GM23338 (cell line): Measurements from ENCODE around the gene RAD51C. TPM values are rescaled to one million over a fixed set of nuclear protein-coding genes. Genes with fewer than 3 reads are reported as not detected.

Source experiments
- ATAC-seq: fragments of 200-7000 bp; cut with Tn5 transposase; 3 replicates; pipeline ENCODE4 v1.9.1; 2020
- DNase-seq: peaks from one replicate; pipeline ENCODE4 v3.0.0-alpha.2; 2015; ENCODE audit warnings: low spot score
- H2AFZ ChIP-seq: fragments of 200-600 bp; sonication (generic); 2 replicates; pipeline ENCODE4 v1.8.0; 2016; ENCODE audit warnings: antibody characterized with exemption, mild to moderate bottlenecking, moderate library complexity
- H3F3A ChIP-seq: fragments of 200-600 bp; sonication (generic); replicated peaks from 2 replicates; pipeline ENCODE4 v1.8.0; 2017; ENCODE audit warnings: antibody characterized with exemption, mixed run types, low read depth
- H3K27ac ChIP-seq: fragments of 200-600 bp; sonication (generic); 2 replicates; pipeline ENCODE4 v1.6.1; 2016; ENCODE audit warnings: low read depth
- H3K27me3 ChIP-seq: fragments of 200-600 bp; sonication (generic); 2 replicates; pipeline ENCODE4 v1.8.0; 2016; ENCODE audit warnings: mild to moderate bottlenecking, mixed run types, moderate library complexity; ENCODE audit not compliant: insufficient read depth
- H3K36me3 ChIP-seq: fragments of 200-600 bp; sonication (generic); 2 replicates; pipeline ENCODE4 v1.8.0; 2016; ENCODE audit warnings: mild to moderate bottlenecking; ENCODE audit not compliant: insufficient read depth
- H3K4me1 ChIP-seq: fragments of 200-600 bp; sonication (generic); 2 replicates; pipeline ENCODE4 v1.8.0; 2016; ENCODE audit warnings: mild to moderate bottlenecking, moderate library complexity; ENCODE audit not compliant: insufficient read depth
- H3K4me2 ChIP-seq: fragments of 200-600 bp; sonication (generic); 2 replicates; pipeline ENCODE4 v1.7.1; 2017; ENCODE audit warnings: mixed run types
- H3K4me3 ChIP-seq: fragments of 200-600 bp; sonication (generic); 2 replicates; pipeline ENCODE4 v1.6.1; 2016; ENCODE audit warnings: mixed run types
- H3K79me2 ChIP-seq: fragments of 200-600 bp; sonication (generic); replicated peaks from 2 replicates; pipeline ENCODE4 v1.8.0; 2017; ENCODE audit warnings: mild to moderate bottlenecking; ENCODE audit not compliant: insufficient read depth
- H3K9me2 ChIP-seq: fragments of 200-600 bp; sonication (generic); 2 replicates; pipeline ENCODE4 v1.8.0; 2017; ENCODE audit not compliant: insufficient read depth
- H4K20me1 ChIP-seq: fragments of 200-600 bp; sonication (generic); replicated peaks from 2 replicates; pipeline ENCODE4 v1.8.0; 2017; ENCODE audit warnings: mild to moderate bottlenecking; ENCODE audit not compliant: insufficient read depth
- H3K27ac Mint-ChIP-seq: 2 replicates; pipeline ENCODE4 v1.8.0; 2020; ENCODE audit warnings: inconsistent platforms, mild to moderate bottlenecking, moderate library complexity, mixed read lengths
- H3K27me3 Mint-ChIP-seq: 3 replicates; pipeline ENCODE4 v1.8.0; 2022; ENCODE audit warnings: low read depth, mild to moderate bottlenecking, moderate library complexity, mixed read lengths, inconsistent platforms; ENCODE audit not compliant: insufficient read depth, poor library complexity
- H3K36me3 Mint-ChIP-seq: 3 replicates; pipeline ENCODE4 v1.8.0; 2021; ENCODE audit warnings: low read depth, mild to moderate bottlenecking, inconsistent platforms, moderate library complexity, mixed read lengths
- H3K4me1 Mint-ChIP-seq: 3 replicates; pipeline ENCODE4 v1.8.0; 2020; ENCODE audit warnings: mild to moderate bottlenecking, inconsistent platforms, mixed read lengths
- H3K4me3 Mint-ChIP-seq: 3 replicates; pipeline ENCODE4 v1.8.0; 2021; ENCODE audit warnings: moderate library complexity, mild to moderate bottlenecking, inconsistent platforms, mixed read lengths
- H3K9me3 Mint-ChIP-seq: 3 replicates; pipeline ENCODE4 v1.8.0; 2020; ENCODE audit warnings: moderate library complexity, mild to moderate bottlenecking, inconsistent platforms, mixed read lengths
- CREB1 ChIP-seq: fragments of 250-450 bp; sonication (Bioruptor Pico); IDR thresholded peaks from 2 replicates; pipeline ENCODE4 v1.5.0; 2020; ENCODE audit warnings: low read depth, mild to moderate bottlenecking, moderate library complexity
- EZH2 ChIP-seq: fragments of 200-600 bp; sonication (generic); IDR thresholded peaks from one replicate; pipeline ENCODE4 v1.8.0; 2017; ENCODE audit warnings: antibody characterized with exemption, mild to moderate bottlenecking, low read depth; ENCODE audit not compliant: unreplicated experiment
- NANOG ChIP-seq: IDR thresholded peaks from 2 replicates; pipeline ENCODE4 v1.6.1; 2016; ENCODE audit warnings: antibody characterized with exemption, borderline replicate concordance
- POLR2AphosphoS5 ChIP-seq: IDR thresholded peaks from 2 replicates; pipeline ENCODE4 v1.6.1; 2016; ENCODE audit warnings: antibody characterized with exemption, low read depth
- ZNF114 ChIP-seq: fragments of 250-450 bp; sonication (Bioruptor Pico); IDR thresholded peaks from 2 replicates; pipeline ENCODE4 v1.5.0; 2020; ENCODE audit warnings: mild to moderate bottlenecking, moderate library complexity
- ZNF331 ChIP-seq: fragments of 250-450 bp; sonication (Bioruptor Pico); IDR thresholded peaks from 2 replicates; pipeline ENCODE4 v1.5.0; 2020; ENCODE audit warnings: low read depth, mild to moderate bottlenecking, moderate library complexity
- polyA plus RNA-seq: library from polyadenylated mRNA; unstranded; fragments of >200 nt; fragmentation: Nextera tagmentation; extraction: Ambion mirVana; gene quantifications from 2 replicates; pipeline ENCODE4 v1.2.1, GENCODE V29; 2016
- total RNA-seq: library from RNA; depleted of rRNA; stranded (reverse); fragments of >200 nt; shearing (Covaris generic); gene quantifications from 2 replicates; pipeline ENCODE4 v1.2.3, GENCODE V29; 2014
- TF ChIP-seq, protein P1 (sequence below): IDR thresholded peaks from one replicate; pipeline ENCODE4 v1.6.1; 2018; ENCODE audit warnings: antibody characterized with exemption; ENCODE audit not compliant: unreplicated experiment
- TF ChIP-seq, protein P2 (sequence below): fragments of 250-450 bp; sonication (Bioruptor Pico); IDR thresholded peaks from 2 replicates; pipeline ENCODE4 v1.5.0; 2020; ENCODE audit warnings: mild to moderate bottlenecking, moderate library complexity

The RAD51C gene
- total and polyA plus RNA-seq, 2 experiments from 2014 or later, result 9.3 to 33.6 TPM

DNA sequence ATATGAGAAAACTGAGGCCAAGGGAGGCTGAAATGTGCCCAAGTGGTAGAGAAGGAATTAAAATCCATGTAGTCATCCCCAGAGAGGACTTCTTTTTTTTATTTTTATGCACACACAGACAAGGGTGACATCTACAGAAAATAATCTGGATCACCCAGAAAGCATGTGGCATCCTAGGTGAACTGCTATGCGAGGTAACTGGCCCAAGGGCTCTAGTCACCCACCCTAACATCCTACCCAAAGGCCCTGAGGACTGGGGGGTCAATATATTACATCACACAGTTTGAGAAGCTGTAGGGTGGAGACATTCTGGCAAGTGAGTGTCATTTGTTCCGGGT is 23.8 kb upstream of the RAD51C start:
- no peaks in the 10 kb centered on the region for H3K27me3 ChIP-seq
- no peak for DNase-seq
- peaks cover 10% of the 10 kb centered on the region; the same call in 1 of the 2 replicates for H3K4me1 ChIP-seq
- no peaks in the 10 kb centered on the region for H3K9me2 ChIP-seq
- Mint-ChIP-seq H3K4me3 (no peak overlapping the region), H3K27me3 (no peaks in the 10 kb centered on the region), H3K27ac (no peak overlapping the region), H3K4me1 (peaks cover 13% of the 10 kb centered on the region), H3K36me3 (no peaks in the 10 kb centered on the region), H3K9me3 (no peaks in the 10 kb centered on the region)
- H2AFZ ChIP-seq, result peak overlapping the region; percentile 88
- H3K4me2 ChIP-seq, result no peak overlapping the region
- H3K4me3 ChIP-seq, result no peak overlapping the region
- H3F3A ChIP-seq, result no peaks in the 10 kb centered on the region
- no peaks in the 10 kb centered on the region for H3K79me2 ChIP-seq
- H3K27ac ChIP-seq, result no peak overlapping the region
- TF ChIP-seq ZNF331 (CRISPR knock-in tag) (no peak), NANOG (no peak), ZNF114 (CRISPR knock-in tag) (no peak), CREB1 (CRISPR knock-in tag) (no peak)
- TF ChIP-seq, protein P1, sequence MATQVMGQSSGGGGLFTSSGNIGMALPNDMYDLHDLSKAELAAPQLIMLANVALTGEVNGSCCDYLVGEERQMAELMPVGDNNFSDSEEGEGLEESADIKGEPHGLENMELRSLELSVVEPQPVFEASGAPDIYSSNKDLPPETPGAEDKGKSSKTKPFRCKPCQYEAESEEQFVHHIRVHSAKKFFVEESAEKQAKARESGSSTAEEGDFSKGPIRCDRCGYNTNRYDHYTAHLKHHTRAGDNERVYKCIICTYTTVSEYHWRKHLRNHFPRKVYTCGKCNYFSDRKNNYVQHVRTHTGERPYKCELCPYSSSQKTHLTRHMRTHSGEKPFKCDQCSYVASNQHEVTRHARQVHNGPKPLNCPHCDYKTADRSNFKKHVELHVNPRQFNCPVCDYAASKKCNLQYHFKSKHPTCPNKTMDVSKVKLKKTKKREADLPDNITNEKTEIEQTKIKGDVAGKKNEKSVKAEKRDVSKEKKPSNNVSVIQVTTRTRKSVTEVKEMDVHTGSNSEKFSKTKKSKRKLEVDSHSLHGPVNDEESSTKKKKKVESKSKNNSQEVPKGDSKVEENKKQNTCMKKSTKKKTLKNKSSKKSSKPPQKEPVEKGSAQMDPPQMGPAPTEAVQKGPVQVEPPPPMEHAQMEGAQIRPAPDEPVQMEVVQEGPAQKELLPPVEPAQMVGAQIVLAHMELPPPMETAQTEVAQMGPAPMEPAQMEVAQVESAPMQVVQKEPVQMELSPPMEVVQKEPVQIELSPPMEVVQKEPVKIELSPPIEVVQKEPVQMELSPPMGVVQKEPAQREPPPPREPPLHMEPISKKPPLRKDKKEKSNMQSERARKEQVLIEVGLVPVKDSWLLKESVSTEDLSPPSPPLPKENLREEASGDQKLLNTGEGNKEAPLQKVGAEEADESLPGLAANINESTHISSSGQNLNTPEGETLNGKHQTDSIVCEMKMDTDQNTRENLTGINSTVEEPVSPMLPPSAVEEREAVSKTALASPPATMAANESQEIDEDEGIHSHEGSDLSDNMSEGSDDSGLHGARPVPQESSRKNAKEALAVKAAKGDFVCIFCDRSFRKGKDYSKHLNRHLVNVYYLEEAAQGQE, result no peak
- ATAC-seq, result no peak
- no peaks in the 10 kb centered on the region for H4K20me1 ChIP-seq
- H3K36me3 ChIP-seq, result no peaks in the 10 kb centered on the region

DNA sequence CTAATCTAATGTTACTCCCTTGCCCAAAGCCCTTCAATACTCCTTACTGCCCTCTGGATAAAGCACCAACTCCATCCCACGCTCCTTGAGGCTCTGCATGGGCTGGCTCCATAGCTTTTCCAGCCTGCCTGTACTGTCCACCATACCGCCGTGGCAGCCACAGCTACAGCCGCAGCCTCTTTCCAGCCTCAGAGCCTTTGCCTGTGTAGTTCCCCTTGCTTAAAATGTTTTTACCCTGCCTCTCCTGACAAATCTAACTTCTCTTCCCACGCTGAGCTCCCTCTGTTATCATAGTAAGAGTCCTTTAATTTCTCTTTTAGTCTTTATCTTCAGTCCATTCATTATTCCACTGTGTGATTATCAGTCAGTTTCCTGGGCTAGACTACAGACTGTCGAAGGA is 22.5 kb upstream of the RAD51C start:
- Mint-ChIP-seq H3K27ac (no peak overlapping the region), H3K27me3 (no peaks in the 10 kb centered on the region), H3K36me3 (no peaks in the 10 kb centered on the region), H3K9me3 (no peaks in the 10 kb centered on the region), H3K4me3 (no peak overlapping the region), H3K4me1 (peaks cover 13% of the 10 kb centered on the region)
- Histone ChIP-seq H3K36me3 (no peaks in the 10 kb centered on the region), H3K9me2 (no peaks in the 10 kb centered on the region), H2AFZ (no peak overlapping the region), H3K79me2 (no peaks in the 10 kb centered on the region), H3K4me2 (no peak overlapping the region), H4K20me1 (no peaks in the 10 kb centered on the region), H3F3A (no peaks in the 10 kb centered on the region), H3K4me3 (no peak overlapping the region), H3K27ac (no peak overlapping the region), H3K27me3 (no peaks in the 10 kb centered on the region), H3K4me1 (peaks cover 10% of the 10 kb centered on the region; the same call in 1 of the 2 replicates)
- TF ChIP-seq EZH2 (no peak), ZNF114 (CRISPR knock-in tag) (no peak), POLR2AphosphoS5 (no peak)
- ATAC-seq (peak; percentile 48; the same call in 2 of the 3 replicates), DNase-seq (no peak)

DNA sequence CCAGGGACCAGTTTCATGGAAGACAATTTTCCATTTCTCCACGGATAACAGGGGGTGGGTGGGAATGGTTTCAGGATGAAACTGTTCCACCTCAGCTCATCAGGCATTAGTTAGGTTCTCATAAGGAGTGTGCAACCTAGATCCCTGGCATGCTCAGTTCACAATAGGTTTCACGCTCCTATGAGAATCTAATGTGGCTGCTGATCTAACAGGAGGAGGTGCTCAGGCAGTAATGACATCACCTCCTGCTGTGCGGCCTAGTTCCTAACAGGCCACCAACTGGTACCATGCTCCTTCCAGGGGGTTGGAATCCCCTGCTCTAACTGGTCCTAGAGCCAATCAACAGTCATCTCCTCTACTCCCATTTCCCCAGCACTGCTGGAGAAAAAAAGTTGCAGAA is 20.4 kb upstream of the RAD51C start:
- no peaks in the 10 kb centered on the region for H3K9me3 Mint-ChIP-seq
- H2AFZ ChIP-seq, result peak overlapping the region; percentile 52; the same call in 1 of the 2 replicates
- TF ChIP-seq, protein P2, sequence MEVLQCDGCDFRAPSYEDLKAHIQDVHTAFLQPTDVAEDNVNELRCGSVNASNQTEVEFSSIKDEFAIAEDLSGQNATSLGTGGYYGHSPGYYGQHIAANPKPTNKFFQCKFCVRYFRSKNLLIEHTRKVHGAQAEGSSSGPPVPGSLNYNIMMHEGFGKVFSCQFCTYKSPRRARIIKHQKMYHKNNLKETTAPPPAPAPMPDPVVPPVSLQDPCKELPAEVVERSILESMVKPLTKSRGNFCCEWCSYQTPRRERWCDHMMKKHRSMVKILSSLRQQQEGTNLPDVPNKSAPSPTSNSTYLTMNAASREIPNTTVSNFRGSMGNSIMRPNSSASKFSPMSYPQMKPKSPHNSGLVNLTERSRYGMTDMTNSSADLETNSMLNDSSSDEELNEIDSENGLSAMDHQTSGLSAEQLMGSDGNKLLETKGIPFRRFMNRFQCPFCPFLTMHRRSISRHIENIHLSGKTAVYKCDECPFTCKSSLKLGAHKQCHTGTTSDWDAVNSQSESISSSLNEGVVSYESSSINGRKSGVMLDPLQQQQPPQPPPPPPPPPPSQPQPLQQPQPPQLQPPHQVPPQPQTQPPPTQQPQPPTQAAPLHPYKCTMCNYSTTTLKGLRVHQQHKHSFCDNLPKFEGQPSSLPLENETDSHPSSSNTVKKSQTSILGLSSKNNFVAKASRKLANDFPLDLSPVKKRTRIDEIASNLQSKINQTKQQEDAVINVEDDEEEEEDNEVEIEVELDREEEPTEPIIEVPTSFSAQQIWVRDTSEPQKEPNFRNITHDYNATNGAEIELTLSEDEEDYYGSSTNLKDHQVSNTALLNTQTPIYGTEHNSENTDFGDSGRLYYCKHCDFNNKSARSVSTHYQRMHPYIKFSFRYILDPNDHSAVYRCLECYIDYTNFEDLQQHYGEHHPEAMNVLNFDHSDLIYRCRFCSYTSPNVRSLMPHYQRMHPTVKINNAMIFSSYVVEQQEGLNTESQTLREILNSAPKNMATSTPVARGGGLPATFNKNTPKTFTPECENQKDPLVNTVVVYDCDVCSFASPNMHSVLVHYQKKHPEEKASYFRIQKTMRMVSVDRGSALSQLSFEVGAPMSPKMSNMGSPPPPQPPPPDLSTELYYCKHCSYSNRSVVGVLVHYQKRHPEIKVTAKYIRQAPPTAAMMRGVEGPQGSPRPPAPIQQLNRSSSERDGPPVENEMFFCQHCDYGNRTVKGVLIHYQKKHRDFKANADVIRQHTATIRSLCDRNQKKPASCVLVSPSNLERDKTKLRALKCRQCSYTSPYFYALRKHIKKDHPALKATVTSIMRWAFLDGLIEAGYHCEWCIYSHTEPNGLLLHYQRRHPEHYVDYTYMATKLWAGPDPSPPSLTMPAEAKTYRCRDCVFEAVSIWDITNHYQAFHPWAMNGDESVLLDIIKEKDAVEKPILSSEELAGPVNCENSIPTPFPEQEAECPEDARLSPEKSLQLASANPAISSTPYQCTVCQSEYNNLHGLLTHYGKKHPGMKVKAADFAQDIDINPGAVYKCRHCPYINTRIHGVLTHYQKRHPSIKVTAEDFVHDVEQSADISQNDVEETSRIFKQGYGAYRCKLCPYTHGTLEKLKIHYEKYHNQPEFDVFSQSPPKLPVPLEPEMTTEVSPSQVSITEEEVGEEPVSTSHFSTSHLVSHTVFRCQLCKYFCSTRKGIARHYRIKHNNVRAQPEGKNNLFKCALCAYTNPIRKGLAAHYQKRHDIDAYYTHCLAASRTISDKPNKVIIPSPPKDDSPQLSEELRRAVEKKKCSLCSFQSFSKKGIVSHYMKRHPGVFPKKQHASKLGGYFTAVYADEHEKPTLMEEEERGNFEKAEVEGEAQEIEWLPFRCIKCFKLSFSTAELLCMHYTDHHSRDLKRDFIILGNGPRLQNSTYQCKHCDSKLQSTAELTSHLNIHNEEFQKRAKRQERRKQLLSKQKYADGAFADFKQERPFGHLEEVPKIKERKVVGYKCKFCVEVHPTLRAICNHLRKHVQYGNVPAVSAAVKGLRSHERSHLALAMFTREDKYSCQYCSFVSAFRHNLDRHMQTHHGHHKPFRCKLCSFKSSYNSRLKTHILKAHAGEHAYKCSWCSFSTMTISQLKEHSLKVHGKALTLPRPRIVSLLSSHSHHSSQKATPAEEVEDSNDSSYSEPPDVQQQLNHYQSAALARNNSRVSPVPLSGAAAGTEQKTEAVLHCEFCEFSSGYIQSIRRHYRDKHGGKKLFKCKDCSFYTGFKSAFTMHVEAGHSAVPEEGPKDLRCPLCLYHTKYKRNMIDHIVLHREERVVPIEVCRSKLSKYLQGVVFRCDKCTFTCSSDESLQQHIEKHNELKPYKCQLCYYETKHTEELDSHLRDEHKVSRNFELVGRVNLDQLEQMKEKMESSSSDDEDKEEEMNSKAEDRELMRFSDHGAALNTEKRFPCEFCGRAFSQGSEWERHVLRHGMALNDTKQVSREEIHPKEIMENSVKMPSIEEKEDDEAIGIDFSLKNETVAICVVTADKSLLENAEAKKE, result no peak
- TF ChIP-seq POLR2AphosphoS5, result no peak

More for the DNA sequence above, 20.4 kb upstream of the RAD51C start:
- ATAC-seq, result peak; percentile 33; the same call in 2 of the 3 replicates
- Histone ChIP-seq H3K4me2 (no peak overlapping the region), H3K9me2 (no peaks in the 10 kb centered on the region), H4K20me1 (no peaks in the 10 kb centered on the region), H3K4me1 (peaks cover 8% of the 10 kb centered on the region; the same call in 1 of the 2 replicates), H3F3A (no peaks in the 10 kb centered on the region), H3K36me3 (no peaks in the 10 kb centered on the region), H3K4me3 (no peak overlapping the region), H3K27ac (no peak overlapping the region), H3K79me2 (no peaks in the 10 kb centered on the region), H3K27me3 (no peaks in the 10 kb centered on the region)
- no peak overlapping the region for H3K27ac Mint-ChIP-seq
- no peaks in the 10 kb centered on the region for H3K36me3 Mint-ChIP-seq
- no peaks in the 10 kb centered on the region for H3K27me3 Mint-ChIP-seq
- H3K4me1 Mint-ChIP-seq, result peaks cover 11% of the 10 kb centered on the region
- DNase-seq, result no peak
- H3K4me3 Mint-ChIP-seq, result no peak overlapping the region
